T-helper 22 cell (primary cell): ENCODE data around the gene FERMT3.

Experiments used
- DNase-seq: peaks from one replicate; pipeline ENCODE4 v3.0.0-alpha.2; 2020; ENCODE audit warnings: low read depth

The FERMT3 gene

DNA sequence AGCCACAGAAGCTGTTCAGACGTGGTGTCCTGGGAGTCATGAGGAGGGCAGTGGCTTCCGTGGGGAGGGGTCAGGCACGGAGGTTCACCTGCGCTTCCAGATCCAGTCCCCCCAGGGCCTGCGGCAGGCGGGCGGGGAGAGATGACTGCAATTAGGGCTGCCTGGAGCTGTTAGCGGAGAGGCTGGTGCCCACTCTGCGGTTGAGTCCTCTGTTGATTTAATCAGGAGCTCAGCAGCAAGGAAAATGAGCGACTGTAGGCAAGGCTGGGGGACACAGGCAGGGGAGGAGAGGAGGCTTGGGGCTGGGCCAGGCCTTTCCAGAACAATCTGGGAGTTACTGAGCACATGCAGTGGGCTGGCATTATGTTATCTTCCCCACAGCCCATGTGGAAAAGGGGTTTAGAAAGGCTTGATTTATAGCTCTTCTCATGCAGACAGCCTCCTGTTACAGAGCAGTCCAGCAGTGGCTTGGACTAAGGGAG, 57.9 kb downstream of the FERMT3 start:
- DNase-seq = no peak

DNA sequence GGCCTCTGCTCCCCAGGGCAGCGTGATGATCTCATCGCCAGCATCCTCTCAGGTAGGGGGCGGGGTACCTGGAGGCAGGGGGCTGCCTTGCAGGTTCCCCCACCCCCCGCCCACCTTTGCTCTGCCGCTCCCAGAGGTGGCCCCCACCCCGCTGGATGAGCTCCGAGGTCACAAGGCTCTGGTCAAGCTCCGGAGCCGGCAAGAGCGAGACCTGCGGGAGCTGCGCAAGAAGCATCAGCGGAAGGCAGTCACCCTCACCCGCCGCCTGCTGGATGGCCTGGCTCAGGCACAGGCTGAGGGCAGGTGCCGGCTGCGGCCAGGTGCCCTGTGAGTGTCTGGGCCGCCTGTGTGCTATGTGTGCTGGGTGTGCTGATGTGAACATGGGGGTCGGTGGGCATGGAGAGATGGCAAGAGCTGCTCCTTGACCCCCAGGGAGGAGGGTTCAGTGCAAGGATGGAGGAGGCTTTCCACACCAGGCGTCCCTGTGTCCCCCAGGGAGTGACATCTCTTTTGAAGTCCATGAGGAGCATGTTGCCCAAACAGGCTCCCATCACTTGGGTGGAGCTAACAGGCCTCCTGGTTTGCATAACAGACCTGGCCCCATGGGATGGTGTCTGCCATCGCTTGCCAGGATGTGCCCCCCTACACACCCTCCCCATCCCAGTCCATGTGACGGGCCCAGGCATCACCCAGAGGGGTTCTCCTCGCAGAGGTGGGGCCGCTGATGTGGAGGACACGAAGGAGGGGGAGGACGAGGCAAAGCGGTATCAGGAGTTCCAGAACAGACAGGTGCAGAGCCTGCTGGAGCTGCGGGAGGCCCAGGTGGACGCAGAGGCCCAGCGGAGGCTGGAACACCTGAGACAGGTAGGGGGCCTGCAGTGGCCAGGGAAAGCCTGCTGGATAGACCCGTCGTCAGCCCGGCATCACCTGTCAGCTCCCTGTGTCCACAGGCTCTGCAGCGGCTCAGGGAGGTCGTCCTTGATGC, 58.9 kb downstream of the FERMT3 start:
- no peak for DNase-seq

DNA sequence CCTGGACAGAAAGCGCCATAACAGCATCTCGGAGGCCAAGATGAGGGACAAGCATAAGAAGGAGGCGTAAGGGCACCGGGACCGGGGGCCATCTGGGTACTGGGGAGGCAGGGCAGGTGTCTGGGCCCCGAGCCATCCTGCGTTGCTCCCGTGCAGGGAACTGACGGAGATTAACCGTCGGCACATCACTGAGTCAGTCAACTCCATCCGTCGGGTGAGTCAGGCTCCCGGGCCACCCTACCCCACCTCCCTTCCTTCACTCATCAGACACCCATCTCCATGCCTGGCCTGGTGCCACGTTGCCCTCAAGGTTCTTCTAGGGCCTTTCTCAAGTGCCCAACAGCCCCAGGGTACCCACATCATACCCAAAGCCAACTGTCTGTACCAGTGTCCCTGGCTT, 59.8 kb downstream of the FERMT3 start:
- DNase-seq = no peak

DNA sequence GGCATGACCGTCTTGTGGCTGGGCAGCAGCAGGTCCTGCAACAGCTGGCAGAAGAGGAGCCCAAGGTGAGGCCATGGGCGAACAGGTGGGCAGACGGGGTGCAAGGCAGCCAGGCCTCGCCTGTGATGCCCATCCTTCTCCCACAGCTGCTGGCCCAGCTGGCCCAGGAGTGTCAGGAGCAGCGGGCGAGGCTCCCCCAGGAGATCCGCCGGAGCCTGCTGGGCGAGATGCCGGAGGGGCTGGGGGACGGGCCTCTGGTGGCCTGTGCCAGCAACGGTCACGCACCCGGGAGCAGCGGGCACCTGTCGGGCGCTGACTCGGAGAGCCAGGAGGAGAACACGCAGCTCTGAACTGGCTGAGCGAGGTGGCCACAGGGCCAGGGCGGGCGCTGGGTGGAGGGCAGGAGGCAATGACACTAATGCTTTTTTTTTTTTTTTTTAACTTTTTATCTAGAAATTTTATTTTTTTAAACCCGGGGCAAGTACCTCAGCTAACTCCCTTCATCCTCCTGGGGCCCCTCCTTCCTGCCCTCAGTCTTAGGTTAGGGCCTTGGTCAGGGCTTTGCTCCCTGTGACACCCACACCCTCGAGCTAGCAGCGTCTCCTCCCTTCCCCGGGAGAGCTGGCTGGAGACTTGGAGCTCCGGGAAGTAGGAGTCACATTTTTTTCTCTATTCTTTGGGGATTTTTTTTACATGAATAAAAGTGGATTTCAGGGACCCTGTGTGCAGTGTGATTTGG, 60.9 kb downstream of the FERMT3 start:
- DNase-seq = no peak

DNA sequence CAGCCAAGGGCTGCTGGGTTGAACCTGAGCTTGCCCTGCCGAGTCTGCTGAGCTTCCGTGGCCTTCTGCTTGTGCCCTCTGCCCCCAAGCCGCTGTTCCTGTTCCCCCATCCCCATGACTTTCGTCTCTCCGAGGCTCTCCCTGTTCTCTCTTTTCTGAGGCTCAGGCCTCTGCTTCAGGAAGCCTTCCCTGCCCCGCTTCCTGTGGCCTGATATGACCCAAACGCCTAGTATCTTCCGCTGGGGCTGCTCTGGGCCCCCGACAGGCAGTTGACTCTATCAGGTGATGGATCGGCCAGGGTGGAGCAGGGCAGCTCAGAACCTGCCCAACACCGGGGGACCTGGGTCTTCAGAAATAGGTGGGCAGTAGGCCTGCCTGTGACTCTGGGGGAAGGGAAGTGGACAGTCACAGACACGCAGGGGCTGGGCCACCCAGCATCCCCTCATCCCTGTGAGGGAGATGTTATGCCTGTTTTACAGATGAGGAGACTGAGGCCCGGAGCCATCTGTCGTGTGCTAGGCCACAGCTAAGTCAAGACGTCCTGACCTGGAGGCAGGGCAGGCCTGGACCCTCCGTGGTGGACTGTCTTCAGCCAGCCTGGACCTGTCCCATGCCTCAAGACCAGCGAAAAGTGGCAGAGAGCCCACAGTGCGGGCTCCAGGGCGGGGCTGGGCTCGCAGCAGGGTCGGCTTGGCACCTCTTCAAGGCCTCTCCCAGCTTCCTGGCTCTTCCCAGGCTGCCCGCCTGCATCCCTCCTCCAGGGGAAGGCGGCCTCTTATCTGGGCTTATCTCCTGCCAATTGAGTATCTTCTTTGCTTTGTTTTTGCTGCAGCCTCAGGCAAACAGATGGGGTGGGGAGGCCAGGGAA, 61.7 kb downstream of the FERMT3 start:
- no peak for DNase-seq

DNA sequence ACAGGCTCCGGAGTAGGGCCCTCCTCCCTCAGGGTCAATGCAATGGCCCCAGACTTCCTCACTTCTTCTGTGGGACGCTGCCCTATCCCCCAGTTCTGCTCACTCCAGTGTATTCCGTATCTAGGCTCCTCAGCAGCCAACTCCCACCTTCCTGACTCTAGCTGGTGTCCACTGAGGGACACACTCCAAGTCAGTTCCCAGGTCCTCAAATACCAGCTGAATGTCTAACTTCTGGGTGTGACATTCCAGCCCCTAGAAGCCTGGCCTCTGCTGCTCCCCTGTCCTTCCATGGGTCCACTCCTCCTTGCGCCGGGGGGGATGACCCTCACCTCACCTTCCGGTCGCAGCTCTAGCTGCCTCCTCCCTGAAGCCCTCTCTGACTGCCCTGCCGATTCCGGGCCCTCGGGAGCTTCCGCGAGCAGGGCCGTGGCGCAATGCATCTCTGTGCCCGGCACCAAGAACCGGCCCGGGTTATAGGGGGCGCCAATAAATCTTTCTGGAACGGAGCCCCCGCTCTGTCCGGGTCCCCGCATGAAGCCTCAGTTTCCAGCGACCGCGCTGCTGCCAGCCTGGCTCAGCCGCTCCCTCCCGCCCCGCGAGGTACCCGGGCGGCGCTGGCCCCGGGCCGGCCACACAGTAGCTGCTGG, 62.5 kb downstream of the FERMT3 start:
- no peak for DNase-seq

DNA sequence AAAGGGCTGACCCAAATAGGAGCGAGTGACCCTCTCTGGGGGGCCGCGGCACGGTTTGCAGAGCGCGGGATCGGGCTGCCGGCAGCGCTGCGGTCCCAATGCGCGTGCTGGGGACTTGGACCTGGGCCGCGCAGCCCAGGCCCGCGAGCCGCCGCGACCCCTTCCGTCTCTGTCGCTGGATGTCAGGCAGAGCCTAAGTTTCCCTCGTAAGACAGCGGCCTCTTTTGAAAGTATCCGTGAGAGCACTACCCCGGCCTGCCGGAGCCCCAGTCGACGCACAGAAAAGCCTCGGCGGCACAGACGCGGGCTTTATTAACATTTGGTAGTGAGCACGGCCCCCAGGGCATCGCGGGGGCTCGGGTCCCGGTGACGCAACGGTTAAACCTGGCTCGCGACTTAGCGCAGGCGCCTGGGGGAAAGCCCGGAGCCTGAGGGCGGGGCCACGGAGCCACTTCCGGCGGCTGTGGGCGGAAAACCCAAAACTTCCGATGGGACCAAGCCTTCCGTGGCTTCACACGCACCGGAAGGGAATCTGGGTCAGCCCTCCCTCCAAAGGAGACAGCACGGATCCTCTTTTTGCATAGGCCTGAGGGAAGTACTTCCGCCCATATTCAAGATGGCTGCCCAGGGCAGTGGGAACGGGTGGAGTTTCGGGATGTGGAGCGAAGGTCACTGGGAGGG, 63.2 kb downstream of the FERMT3 start:
- DNase-seq = peak; percentile 97
